Stimulated activated naive CD4-positive, alpha-beta T cell treated with Interleukin-2 at 50 U/mL for 16 hours (primary cell): Measurements from ENCODE around the gene KCNIP2.
"Not testable (repeated sequence)": the region's sequence is repeated elsewhere in the genome, so short reads cannot be mapped to it uniquely, and the experiment has no call there.

ENCODE experiments used
- DNase-seq: peaks from one replicate; lab custom pipeline; 2025; lab: John Stamatoyannopoulos, UW

The KCNIP2 gene

DNA sequence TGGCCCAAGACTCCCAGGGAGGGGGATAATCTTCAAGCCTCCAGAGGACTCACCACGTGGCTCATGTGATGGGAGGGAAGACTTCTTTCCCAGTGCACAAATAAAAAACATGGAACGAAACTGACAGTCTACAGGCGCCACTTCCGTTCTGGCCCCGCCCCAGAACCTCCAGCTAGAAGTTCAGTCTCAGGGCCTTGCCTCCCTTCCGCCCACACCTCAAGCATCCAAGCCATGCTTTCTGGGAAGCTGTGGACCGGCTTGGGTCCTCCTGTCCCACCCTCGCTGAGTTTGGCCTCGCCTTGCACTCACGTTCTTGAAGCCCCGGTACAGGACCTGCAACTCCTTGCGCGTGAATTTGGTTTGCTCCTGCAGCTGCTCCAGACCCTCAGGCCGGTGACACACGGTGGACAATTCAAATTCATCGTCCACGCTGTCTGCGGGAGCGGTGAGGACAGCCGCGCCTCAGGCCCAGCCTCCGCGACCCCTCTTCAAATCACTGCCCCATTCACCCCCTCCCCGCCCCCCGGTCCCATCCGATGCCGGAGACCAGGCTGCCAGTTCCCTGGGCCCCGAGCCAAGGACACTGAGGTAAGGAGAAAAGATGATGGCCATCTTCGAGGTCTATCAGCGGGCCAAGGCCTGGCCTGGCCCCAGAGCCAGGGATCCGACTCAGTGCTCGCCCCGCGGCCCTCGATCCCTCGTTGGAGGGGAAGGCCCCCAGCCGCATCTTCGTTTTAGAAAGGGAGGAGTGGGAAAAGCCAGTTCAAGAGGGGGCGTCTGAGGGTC is 14.6 kb downstream of the KCNIP2 start:
- no peak for DNase-seq

DNA sequence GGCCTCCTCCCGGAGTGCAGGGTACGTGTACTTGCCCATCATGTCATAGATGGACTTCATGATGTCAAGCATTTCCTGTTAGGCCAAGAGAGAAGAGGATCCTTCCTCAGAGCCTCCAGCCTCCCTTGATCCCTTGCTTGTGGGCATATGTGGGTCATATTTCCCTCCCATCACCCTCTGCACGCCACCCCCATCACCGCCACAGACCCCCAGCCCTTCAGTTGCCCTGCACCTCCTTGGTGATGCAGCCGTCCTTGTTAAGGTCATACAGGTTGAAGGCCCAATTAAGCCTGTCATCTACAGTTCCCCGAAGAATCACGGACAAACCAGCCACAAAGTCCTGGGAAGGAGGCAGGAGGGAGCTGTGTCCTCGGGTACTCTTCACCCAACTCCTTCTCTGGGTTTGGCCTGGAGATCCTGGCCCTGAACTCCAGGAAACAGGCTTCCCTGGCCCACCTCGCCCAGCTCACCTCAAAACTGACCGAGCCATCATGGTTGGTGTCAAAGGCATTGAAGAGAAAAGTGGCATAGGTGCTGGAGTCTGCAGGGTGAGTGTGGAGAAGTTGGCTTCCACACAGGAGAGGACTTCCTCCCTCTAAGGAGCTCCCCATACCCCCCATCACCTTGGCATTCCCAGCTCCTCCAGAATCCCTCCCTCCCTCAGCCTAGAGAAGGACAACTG is 15.5 kb downstream of the KCNIP2 start:
- DNase-seq, result no peak

DNA sequence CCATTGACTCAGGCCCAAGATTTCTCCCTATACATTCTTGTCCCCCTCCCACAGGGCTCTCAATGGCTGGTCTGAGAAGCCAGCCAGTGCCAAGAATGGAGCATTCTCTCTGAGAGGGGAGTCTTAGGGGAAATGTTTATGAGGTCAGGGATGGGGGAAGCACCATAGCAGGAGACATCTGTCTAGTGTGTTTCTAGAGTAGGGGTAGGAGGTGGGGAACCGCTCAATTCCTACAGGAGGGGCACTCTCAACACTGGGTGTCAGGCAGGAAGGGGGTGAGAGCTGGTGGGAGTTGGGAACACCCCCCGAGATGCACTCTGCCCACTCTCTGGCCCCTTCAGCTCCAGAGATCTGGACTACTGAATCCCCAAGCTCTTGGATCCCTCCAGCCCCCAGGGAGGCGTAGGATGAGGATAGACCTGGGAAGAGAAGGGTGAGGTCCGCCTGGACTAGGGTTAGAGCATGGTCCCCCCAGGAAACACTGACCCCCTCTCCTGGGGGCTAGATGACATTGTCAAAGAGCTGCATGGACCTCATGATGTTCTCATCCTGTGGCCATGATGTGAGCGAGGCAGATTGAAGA is 16.7 kb downstream of the KCNIP2 start:
- DNase-seq, result no peak

DNA sequence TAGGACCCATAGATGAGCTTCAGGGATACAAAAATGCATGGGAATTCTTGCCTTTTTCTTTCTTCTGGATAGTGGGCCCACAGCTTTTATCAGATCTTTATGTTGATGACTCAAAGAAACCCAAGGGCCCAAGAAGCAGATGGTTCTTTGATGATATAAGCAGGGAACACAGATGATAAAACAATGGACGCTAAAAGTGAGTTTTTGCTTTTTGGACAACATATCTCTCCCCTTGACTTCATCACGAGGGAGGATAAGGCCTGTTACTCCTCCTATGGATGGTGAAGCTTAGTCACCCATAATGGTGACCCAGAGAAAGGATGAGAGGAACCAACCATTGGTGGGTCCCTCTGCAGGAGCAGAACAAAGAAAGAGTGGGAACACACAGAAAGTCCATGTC is 18.9 kb downstream of the KCNIP2 start:
- DNase-seq, result no peak

DNA sequence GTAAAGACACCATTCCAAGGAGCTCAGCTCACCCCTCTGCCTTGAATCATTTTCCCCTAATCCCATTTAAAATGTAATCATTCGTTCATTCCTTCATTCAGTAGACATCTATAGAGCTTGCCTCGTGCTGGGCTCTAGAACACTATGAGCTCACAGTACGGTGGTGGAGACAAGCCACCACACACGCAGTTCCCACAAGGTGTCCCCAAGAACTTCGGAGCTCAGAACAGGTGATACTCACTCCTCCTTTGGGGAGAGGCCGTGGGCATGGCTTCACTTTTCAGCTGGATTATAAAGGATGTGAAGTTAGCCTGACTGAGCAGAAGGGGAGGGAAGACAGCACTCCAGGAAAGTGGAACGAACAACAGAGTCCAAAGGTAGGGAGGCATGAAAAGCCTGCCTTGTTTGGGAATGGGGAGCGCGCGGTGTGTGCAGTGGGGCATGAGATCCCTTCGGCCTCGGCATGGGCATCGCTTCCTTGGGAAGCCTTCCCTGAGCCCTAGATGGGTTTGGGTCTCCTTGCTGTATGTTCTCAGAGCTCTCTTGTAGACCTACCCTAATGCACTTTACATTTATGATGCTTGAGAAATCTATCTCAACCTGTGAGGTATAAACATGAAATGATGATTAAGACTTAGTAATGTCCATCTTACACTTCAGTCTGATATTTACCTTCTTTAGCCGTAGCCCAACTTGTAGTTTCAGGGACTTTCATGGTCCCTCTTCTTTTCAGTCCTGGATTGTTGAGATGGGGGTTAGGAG is 24.5 kb downstream of the KCNIP2 start:
- no peak for DNase-seq

DNA sequence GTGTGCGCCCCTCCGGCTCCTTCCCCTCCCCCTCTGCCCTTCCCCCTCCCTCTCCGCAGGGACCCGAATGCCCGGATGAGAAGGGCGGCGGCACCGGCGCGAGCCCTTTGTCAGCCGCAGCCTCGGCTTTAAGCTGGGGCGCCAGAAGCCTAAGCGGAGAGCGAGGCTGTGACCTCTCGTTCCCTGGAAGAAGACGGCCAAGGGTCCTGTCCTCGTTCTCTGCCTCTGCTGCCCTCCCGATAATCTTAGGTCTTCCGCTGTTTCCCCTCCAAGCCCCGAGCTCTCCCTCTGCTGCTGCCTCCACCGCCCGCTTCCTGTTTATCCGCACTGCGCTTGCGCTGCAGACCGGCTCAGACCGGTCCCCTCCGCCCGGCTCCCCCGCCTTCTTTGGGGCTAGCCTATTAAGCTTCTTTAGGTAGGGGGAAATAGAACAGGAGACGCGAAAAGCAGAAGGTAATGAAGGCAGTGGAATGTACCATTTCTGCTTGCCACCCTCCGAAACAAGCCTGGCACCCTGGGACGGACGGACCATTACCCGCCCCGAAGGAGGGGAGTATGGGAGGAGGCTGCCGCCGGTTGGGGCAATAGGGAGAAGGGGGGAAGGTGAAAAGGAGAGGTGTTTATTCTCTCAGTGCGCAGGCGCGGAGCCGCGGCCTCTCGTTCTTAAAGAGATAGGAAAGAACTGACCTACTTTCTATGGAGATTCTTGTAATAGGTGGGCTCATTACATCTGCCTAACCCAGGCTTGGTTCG is 25.3 kb downstream of the KCNIP2 start, which contains the start of gene OGA:
OGA (minus strand) TSS at position 326 of the 753 bp plus-strand sequence. CDS start 422 bp downstream, outside the sequence.
- DNase-seq, result peak; percentile 100

DNA sequence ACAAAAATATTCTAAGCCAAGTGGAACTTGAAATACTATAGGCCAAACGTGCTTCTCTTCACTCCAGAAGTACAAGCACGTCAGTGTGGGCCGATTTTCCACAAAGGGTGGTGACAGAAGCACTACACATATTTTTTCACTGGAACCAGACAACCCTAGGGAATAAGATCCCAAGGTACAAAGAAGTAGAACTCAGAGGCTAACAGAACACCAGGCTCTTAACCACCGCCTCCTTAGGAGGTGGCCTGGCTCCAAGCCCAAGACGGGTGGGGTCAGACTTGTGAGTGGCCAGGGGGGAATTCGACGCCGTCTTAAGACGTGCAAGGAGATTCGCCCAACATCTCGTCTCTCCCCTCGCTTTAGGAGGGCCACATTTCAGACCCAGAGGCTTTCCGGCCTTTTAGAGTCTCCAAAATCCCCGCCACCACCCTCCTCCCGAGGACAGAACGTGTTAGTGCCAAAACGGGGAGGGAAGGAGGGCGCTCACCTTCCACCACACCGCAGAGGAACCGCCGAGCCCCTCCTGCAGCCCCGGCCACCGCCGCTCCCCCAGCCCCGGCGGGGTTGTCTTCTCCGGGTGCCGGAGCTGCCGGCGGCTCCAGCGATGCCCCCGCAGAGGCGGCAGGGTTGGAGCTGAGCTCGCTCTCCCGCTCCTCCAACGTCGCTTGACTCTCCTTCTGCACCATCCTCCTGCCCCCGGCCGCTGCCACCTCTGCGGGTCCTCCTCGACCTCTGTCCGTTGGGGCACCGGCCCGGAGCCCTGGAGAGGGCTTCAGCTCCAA is 26.1 kb downstream of the KCNIP2 start:
- no peak for DNase-seq

DNA sequence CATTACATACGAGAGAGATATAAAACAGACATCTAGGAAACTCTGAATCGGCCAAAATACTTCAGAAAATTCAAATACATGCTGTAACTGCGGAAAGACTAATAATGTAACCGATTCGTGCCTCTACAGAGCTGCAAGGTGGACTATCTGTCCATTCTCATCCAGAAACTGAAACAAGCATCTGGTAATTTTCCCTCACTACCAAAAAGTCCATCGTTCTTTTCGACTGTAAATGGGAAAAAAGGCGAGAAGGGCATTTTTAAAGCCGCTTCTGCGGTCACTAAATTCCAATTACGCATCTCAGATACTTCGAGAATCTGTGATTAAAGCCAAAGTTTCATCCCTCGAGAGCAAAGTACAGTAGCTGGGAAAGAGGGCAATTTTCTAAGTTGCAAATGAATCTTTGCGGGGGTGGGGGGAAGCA is 26.7 kb downstream of the KCNIP2 start:
- no peak for DNase-seq

DNA sequence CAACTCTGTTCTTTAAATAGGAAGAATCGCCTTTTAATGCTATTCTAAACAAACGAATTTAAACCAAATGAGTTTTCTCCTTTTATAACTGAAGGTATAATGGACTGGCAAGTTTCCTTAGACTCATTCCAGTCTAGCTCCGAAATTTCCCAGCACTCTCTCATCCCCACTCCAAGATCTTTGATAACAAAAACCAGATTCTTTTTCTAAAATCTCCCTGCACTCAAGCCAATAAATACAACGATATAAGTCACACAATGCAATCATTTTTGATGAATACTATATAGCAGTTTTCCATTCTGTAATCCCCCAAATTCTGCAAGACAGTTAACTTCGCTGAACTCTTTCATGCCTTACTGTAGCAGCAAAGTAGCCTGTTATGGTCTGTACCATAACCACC is 27.2 kb downstream of the KCNIP2 start:
- DNase-seq, result no peak

DNA sequence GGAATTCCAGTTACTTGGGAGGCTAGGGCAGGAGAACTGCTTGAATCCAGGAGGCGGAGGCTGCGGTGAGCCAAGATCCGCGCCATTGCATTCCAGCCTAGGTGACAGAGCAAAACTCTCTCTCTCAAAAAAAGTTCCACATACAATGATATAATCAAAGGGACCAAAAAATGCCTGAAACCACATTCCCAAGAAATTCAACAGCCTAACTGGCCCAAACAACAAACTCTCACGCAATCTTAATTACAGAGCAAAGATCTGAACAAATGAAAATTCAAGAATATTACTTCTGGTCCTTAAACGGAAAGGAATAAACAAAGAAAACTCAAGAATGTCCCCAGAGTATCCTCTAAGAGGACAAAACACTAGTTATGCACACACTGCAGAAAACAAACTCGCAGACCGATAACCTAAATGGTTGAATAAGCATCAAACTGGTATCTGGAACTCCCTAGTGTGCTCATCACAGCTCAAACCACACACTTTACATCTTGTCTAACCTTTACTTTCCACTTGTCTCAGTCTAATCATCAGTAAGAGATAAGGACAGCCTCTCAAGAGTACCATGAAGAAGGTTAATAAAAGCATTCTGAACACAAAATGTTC is 29.0 kb downstream of the KCNIP2 start:
- no peak for DNase-seq

DNA sequence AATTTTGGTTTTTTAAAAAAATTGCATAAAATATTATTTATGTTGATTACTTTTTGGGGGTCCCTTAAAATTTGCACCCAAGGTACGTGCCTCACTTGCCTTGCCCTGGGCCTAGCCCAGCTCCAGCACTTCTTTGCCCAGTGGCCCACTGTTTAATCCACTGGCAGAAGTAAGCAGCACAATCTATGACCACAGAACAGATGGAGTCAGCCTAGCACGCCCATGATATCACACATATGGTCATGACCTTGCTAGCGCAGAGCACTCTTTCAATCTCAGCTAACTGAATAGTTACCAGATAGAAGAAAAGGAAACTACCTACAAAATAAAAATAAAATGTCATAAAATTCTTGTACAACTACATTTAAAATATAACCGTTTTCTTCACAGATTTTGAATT is 31.0 kb downstream of the KCNIP2 start:
- no peak for DNase-seq

DNA sequence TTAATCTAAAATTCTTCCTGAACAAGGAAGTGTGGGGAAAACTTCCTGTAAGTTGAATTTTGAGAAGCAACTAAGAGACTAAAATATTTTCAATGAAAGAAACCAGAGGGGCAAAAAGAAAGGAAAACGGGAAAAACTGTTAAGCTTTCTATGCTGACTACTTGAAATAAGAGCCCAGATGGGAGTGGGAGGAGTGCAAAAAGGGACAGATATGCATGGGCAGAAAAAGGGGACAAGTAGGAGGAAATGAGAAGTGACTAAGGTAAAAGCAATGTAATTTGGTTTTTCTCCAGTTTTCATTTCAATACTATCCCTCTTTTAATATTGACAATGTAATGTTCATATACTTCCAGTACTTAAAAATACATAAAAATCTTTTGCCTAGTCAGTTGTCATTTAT is 36.4 kb downstream of the KCNIP2 start:
- no peak for DNase-seq

DNA sequence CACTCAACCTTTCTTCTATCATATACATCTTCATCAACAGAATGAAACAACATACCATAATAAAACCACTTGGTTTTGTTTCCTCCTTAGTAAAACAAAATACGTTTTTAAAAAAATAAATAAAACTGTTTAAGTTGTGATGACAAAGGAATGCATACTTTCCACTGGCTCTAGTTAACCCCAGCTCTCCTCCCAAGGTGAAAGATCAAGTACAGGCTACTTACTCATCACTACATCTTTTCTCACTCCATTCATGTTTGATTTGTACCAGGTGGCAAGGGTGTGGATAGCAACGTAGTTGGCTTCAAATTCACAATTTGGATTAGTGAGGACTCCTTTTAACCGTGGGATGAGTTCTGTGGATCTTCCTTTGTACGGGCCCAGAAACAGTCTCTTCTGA is 40.1 kb downstream of the KCNIP2 start:
- DNase-seq, result no peak

DNA sequence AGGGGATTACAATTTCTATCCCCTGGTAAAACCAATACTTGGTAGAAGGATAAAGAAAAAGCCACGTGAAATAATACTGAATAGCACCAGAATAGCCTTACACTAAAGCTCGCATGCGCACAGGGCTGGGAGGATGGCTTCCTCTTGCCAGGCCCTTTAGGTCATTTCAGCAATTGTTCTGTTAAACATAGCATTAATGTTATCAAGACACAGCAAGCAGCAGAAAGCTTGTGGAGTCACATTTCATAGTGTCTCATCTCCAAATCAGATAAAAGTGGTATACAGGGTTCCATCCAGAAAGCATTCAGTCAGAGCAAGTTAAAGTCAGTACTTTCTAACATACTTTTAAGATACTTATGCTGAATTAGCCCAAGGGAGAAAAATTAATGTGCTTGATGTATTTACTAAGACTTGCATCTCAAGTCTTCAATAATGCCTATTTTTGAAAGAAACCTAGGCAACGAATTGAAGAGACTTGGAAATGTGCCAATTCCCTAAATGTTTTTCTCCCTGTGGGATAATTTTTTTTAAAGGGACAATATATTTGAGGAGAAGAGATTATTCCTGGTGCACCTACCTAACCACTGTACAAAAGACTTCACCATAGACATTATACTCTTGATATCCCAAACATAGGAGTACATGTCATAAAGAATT is 46.1 kb downstream of the KCNIP2 start:
- no peak for DNase-seq

DNA sequence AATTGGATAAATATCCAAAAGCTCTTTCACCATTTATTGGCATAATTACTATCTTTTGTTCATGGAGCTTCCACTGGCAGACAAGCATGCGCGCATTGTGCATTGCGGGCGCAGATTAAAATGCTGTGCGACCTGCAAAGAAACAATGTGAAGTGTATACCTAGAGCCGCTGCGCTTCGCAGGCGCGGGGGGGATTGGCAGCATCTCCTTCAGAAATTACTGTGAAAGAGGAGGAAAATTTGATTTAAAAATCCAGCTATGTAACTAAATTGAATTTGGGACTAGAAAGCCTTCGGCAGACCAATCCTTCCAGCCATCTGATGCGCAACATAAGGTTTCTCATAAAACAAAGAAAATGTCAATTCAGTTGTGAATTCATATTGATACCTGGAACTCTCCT is 50.1 kb downstream of the KCNIP2 start:
- DNase-seq, result no peak

DNA sequence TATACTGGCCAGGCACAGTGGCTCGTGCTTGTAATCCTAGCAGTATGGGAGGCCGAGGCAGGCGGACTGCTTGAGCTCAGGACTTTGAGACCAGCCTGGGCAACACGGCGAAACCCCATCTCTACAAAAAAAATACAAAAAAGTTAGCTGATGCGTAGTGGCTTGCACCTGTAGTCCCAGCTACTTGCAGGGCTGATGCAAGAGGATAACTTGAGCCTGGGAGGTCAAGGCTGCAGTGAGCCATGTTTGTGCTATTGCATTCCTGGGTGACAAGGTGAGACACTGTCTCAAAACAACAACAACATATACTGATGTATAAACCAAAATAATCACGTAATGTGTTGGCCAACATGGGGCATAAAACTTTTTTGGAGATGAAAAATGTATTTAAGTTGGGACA is 53.9 kb downstream of the KCNIP2 start:
- DNase-seq, result no peak

DNA sequence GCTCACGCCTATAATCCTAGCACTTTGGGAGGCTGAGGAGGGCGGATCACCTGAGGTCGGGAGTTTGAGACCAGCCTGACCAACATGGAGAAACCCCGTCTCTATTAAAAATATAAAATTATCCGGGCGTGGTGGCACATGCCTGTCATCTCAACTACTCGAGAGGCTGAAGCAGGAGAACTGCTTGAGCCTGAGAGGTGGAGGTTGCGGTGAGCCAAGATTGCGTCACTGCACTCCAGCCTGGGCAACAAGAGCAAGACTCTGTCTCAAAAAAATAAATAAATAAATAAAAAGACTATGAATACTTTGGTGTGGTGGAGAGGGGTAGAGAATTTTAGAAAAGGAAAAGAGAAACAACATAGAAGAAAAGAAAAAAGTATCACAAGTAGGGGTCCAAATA is 54.4 kb downstream of the KCNIP2 start:
- not testable (repeated sequence) for DNase-seq

DNA sequence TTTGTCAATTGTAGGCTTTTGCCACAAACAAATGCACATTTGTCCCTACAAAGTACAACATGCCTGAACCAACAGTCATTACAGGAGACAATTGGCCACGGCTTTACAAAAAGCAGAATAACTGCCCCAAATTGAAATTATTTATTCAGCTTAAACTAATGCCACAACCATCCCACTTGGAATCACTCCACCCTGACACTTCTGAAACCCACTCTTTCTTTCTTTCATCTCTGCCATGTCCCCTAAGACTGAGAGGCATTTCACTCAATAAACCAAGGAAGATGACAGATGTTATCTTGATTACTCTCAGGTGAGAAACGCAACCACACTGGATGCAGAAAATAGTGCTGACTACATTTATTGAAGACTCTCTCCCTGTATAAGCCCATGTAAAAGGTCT is 57.8 kb downstream of the KCNIP2 start:
- no peak for DNase-seq

DNA sequence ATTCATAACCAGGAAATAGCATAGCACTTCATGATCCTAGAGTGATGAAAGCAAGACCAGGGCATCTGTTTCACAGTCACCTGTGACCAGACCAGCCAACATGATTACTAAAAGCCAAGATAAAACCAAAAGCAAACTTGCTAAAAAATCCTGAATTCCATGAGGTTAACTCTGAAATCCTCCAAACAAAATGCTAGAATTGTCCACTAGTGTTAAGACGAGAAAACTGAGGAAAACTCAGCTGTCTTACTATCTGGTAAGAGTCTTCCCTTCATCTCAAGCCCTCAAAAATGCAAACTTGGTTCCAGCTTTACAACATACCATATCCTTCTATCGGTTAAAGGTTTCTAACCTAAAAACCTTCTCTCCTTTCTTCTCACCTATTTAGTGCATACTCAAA is 59.0 kb downstream of the KCNIP2 start:
- DNase-seq, result no peak

DNA sequence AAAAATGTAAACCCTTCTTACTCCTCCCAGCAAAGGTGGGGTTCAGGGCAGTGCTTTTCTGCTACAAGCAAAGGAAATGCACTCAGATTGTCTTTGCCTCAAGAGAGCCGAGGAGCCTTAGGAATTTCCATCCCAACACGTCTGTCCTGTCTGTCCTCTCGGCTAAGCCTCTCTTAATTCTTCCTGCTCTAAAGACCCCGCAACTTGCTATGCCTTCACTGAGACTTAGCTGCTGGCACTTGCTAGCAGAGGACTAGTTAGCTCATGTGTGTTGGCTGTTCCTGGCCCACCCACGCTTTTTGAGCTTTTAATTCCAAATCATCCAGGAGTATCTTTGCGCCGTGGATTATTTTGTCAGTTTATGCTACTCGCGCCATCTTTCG is 59.9 kb downstream of the KCNIP2 start:
- no peak for DNase-seq
